Endodermal cell (in vitro differentiated cells): ENCODE data around the gene MLLT3. TPM values are rescaled to one million over a fixed set of nuclear protein-coding genes. Genes with fewer than 3 reads are reported as not detected.
A peak's percentile ranks its signal among the peaks of the same experiment; 100 is the strongest.

ENCODE experiments used
- DNase-seq: peaks from one replicate; pipeline ENCODE4 v3.0.0-alpha.2; 2017
- H3K27ac ChIP-seq: 2 replicates; pipeline ENCODE4 v1.5.1; 2013; ENCODE audit warnings: mild to moderate bottlenecking, low read depth, low read length, moderate library complexity
- H3K27me3 ChIP-seq: 2 replicates; pipeline ENCODE4 v1.6.1; 2013; ENCODE audit warnings: mild to moderate bottlenecking, low read length, moderate library complexity; ENCODE audit not compliant: insufficient read depth, control insufficient read depth, poor library complexity, severe bottlenecking
- H3K36me3 ChIP-seq: 2 replicates; pipeline ENCODE4 v1.7.0; 2013; ENCODE audit warnings: mild to moderate bottlenecking, low read length, moderate library complexity; ENCODE audit not compliant: control insufficient read depth, insufficient read depth
- H3K4me1 ChIP-seq: one replicate; pipeline ENCODE4 v1.7.0; 2013; ENCODE audit warnings: low read length; ENCODE audit not compliant: control insufficient read depth, insufficient read depth
- H3K4me3 ChIP-seq: 2 replicates; pipeline ENCODE4 v1.5.1; 2013; ENCODE audit warnings: mild to moderate bottlenecking, low read length, moderate library complexity
- H3K9ac ChIP-seq: 2 replicates; pipeline ENCODE4 v1.6.1; 2013; ENCODE audit warnings: mild to moderate bottlenecking, low read length, moderate library complexity; ENCODE audit not compliant: poor library complexity, severe bottlenecking; ENCODE audit errors: extremely low read depth
- H3K9me3 ChIP-seq: 2 replicates; pipeline ENCODE4 v1.6.1; 2013; ENCODE audit warnings: mild to moderate bottlenecking, low read length, moderate library complexity; ENCODE audit not compliant: control insufficient read depth
- H3K27ac Mint-ChIP-seq: 2 replicates; pipeline ENCODE4 v1.8.0; 2020; ENCODE audit warnings: mixed read lengths
- H3K27me3 Mint-ChIP-seq: 2 replicates; pipeline ENCODE4 v1.8.0; 2021; ENCODE audit warnings: mild to moderate bottlenecking, mixed read lengths; ENCODE audit not compliant: insufficient read depth
- H3K36me3 Mint-ChIP-seq: 2 replicates; pipeline ENCODE4 v1.8.0; 2020; ENCODE audit warnings: low read depth, mixed read lengths
- H3K4me1 Mint-ChIP-seq: 2 replicates; pipeline ENCODE4 v1.8.0; 2020; ENCODE audit warnings: mixed read lengths
- H3K4me3 Mint-ChIP-seq: 2 replicates; pipeline ENCODE4 v1.8.0; 2020; ENCODE audit warnings: mild to moderate bottlenecking, moderate library complexity, mixed read lengths
- H3K9me3 Mint-ChIP-seq: 2 replicates; pipeline ENCODE4 v1.8.0; 2020; ENCODE audit warnings: mild to moderate bottlenecking, mixed read lengths
- CTCF ChIP-seq: fragments of 200-600 bp; sonication (generic); conservative IDR thresholded peaks from 2 replicates; pipeline ENCODE4 v1.5.0; 2021; ENCODE audit warnings: antibody characterized with exemption, mild to moderate bottlenecking
- WGBS, 2 experiments: methylation state at CpG; one replicate each; pipeline versions ENCODE4 v1.1.5 to v1.1.7; 2013; ENCODE audit warnings: missing lambda C conversion rate in 2 of 2, mixed read lengths in 1 of 2; ENCODE audit not compliant: insufficient coverage in 1 of 2, insufficient read length in 1 of 2; 5-methylcytosine and 5-hydroxymethylcytosine counted together
- total RNA-seq, 2 donors: library from RNA; stranded (reverse); fragmentation: NEBNext Ultra II Directional in 1 of 2; extraction: Animal tissue kit (Norgen Biotek cat#: 25700) in 1 of 2; gene quantifications; 2 replicates in 1 of 2; 3 replicates in 1 of 2; pipeline ENCODE4 v1.2.1, GENCODE V29; 2021

MLLT3 gene
- total RNA-seq, 2 donors from 2014 or later, result 5.5 to 12.2 TPM

DNA sequence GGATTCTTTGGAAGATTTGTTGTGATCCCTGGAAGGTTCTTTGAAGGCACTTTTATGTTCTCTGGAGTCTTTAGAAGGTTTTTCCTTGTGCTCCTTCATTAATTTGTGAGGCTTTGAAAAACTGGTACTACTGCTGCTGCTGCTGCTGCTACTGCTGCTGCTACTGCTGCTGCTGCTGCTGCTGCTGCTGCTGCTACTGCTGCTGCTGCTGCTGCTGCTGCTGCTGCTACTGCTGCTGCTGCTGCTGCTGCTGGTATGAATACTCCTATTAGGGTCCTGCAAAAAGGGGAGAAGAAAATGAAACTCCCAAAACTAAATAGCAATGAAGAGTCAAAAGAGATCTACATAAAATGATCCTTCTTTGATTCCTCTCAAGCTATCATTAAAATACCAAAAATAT lies 208.1 kb downstream of the MLLT3 start:
- no peaks in the 10 kb centered on the region for H3K27me3 ChIP-seq
- H3K4me1 ChIP-seq, result peaks cover 4% of the 10 kb centered on the region
- Mint-ChIP-seq H3K27ac (no peak overlapping the region), H3K9me3 (no peaks in the 10 kb centered on the region), H3K4me1 (peaks cover 3% of the 10 kb centered on the region), H3K36me3 (no peaks in the 10 kb centered on the region), H3K27me3 (no peaks in the 10 kb centered on the region), H3K4me3 (no peak overlapping the region)
- H3K9me3 ChIP-seq, result no peaks in the 10 kb centered on the region
- H3K9ac ChIP-seq, result no peak overlapping the region
- H3K36me3 ChIP-seq, result no peaks in the 10 kb centered on the region
- no peak overlapping the region for H3K4me3 ChIP-seq
- TF ChIP-seq CTCF, result no peak
- DNase-seq, result no peak
- no peak overlapping the region for H3K27ac ChIP-seq

GRCh38 chr9:20409321-20410092 lies 212.8 kb downstream of the MLLT3 start:
- Histone ChIP-seq H3K9ac (no peak overlapping the region), H3K4me3 (no peak overlapping the region), H3K27me3 (no peaks in the 10 kb centered on the region), H3K4me1 (peaks cover 15% of the 10 kb centered on the region), H3K9me3 (no peaks in the 10 kb centered on the region), H3K36me3 (no peaks in the 10 kb centered on the region), H3K27ac (no peak overlapping the region)
- Mint-ChIP-seq H3K4me3 (no peak overlapping the region), H3K27ac (no peak overlapping the region), H3K36me3 (no peaks in the 10 kb centered on the region), H3K4me1 (peaks cover 15% of the 10 kb centered on the region), H3K27me3 (no peaks in the 10 kb centered on the region), H3K9me3 (no peaks in the 10 kb centered on the region)
- no peak for TF ChIP-seq CTCF
- DNase-seq, result no peak

GRCh38 chr9:20408513-20408912 lies 213.8 kb downstream of the MLLT3 start:
- Histone ChIP-seq H3K27ac (peak overlapping the region; percentile 26), H3K9me3 (no peaks in the 10 kb centered on the region), H3K36me3 (no peaks in the 10 kb centered on the region), H3K4me3 (no peak overlapping the region), H3K27me3 (no peaks in the 10 kb centered on the region), H3K4me1 (peaks cover 15% of the 10 kb centered on the region), H3K9ac (no peak overlapping the region)
- Mint-ChIP-seq H3K4me1 (peaks cover 15% of the 10 kb centered on the region), H3K36me3 (no peaks in the 10 kb centered on the region), H3K27me3 (no peaks in the 10 kb centered on the region), H3K27ac (no peak overlapping the region), H3K4me3 (no peak overlapping the region), H3K9me3 (no peaks in the 10 kb centered on the region)
- DNase-seq, result peak; percentile 52
- 17 to 49% methylated on average over 1 to 4 of the region's 4 CpGs for WGBS, 2 experiments
- TF ChIP-seq CTCF, result no peak
